SKM-1 treated with dmso at 0.1 percent for 144 hours (cell line): ENCODE measurements around the gene TRIM36.

Experiments
- DNase-seq: peaks from one replicate; lab custom pipeline; 2025; ENCODE audit not compliant: unreplicated experiment; lab: John Stamatoyannopoulos, UW

The TRIM36 gene

GRCh38 chr5:115079924-115080623, 89.6 kb downstream of the TRIM36 start:
- DNase-seq = no peak
